Breast epithelium (tissue), 4 donors: ENCODE data around the gene SLC13A2. TPM values are rescaled to one million over a fixed set of nuclear protein-coding genes. Genes with fewer than 3 reads are reported as not detected.

Experiments used
- DNase-seq, 2 donors: peaks; one replicate each; pipeline ENCODE4 v3.0.0-alpha.2; 2019; ENCODE audit warnings: low spot score in 2 of 2
- H3K27ac ChIP-seq, 2 donors: fragments of 200-600 bp; sonication (generic) in 1 of 2; one replicate each; pipeline ENCODE4 v1.5.1; 2016 to 2019; ENCODE audit warnings: mild to moderate bottlenecking in 1 of 2
- H3K27me3 ChIP-seq, 2 donors: fragments of 200-600 bp; sonication (generic) in 1 of 2; one replicate each; pipeline versions ENCODE4 v1.5.1 to v1.6.0; 2017 to 2019; ENCODE audit warnings: control low read depth in 1 of 2, mild to moderate bottlenecking in 1 of 2
- H3K36me3 ChIP-seq: fragments of 200-600 bp; one replicate; pipeline ENCODE4 v1.5.1; 2019
- H3K4me1 ChIP-seq, 2 donors: fragments of 200-600 bp; sonication (generic); one replicate each; pipeline ENCODE4 v1.5.1; 2016 to 2019; ENCODE audit warnings: control low read depth in 1 of 2
- H3K4me3 ChIP-seq, 3 donors: fragments of 200-600 bp; sonication (generic); 1 replicate in 2 of 3; 2 replicates in 1 of 3; pipeline ENCODE4 v1.5.1; 2016 to 2019; ENCODE audit warnings: mild to moderate bottlenecking in 3 of 3, moderate library complexity in 2 of 3
- H3K9me3 ChIP-seq, 2 donors: fragments of 200-600 bp; sonication (generic) in 1 of 2; one replicate each; pipeline ENCODE4 v1.5.1; 2016 to 2019; ENCODE audit warnings: control low read depth in 1 of 2
- POLR2A ChIP-seq: fragments of 450-650 bp; IDR thresholded peaks from one replicate; pipeline ENCODE4 v1.6.1; 2016; ENCODE audit warnings: antibody characterized with exemption, mild to moderate bottlenecking, moderate library complexity
- POLR2AphosphoS5 ChIP-seq, 3 donors: sonication (generic); formaldehyde crosslinking; IDR thresholded peaks; one replicate each; pipeline ENCODE4 v1.6.1; 2017; ENCODE audit warnings: antibody characterized with exemption in 3 of 3
- intact Hi-C: fragments of 100-400 bp; cut with DNase I; formaldehyde crosslinking; loops from one replicate; pipeline ENCODE4 v1.15.1; 2023; ENCODE audit warnings: low total_unique reads
- total RNA-seq, 3 donors: library from RNA; depleted of rRNA; stranded (reverse); fragments of >200 nt; gene quantifications; one replicate each; pipeline ENCODE4 v1.1.0, GENCODE V29; 2016
- TF ChIP-seq, protein P1 (sequence below), 3 donors: fragments of 450-650 bp; IDR thresholded peaks; one replicate each; pipeline ENCODE4 v1.5.1; 2016 to 2017; ENCODE audit warnings: antibody characterized with exemption in 3 of 3, mild to moderate bottlenecking in 3 of 3, moderate library complexity in 3 of 3

Gene SLC13A2
- total RNA-seq, 3 donors from 2014 or later: 0.66 to 4.0 TPM; not detected in 1

DNA sequence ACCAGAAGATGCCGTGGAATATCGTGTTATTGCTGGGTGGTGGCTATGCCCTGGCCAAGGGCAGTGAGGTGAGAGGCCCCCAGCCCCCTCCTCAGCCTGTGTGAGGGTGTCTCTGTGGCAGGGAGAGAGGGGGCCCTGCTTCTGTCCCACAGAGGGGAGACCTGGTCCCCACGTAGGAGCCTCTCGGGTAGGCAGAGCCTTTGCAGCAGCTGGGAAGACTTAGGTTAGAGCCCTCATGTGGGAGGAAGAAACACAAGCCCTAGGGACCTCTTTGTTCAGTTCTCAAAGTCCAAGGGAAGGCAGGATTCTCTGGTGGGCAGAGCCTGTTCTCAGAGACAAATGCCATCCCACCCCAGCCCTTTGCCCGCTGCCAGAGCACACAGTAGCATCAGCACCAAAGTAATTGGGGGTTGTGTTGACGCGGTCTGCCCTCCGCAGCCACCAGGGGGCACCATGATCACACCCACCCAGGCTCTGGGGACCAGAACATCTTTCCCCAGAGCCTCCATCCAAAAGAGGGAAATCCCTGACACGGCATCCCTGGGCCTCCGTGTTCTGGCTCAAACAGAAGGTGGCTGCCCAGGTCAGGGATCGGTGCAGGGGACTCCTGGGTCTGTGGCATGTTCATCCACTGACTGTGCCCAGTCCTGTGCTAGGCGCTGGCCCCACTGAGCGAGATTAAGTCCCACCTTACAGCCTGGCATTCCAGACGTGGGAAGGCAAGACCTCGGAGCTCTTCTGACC is 21.2 kb downstream of the SLC13A2 start:
- H3K36me3 ChIP-seq: no peaks in the 10 kb centered on the region
- H3K9me3 ChIP-seq: no peaks in the 10 kb centered on the region
- TF ChIP-seq, protein P1, sequence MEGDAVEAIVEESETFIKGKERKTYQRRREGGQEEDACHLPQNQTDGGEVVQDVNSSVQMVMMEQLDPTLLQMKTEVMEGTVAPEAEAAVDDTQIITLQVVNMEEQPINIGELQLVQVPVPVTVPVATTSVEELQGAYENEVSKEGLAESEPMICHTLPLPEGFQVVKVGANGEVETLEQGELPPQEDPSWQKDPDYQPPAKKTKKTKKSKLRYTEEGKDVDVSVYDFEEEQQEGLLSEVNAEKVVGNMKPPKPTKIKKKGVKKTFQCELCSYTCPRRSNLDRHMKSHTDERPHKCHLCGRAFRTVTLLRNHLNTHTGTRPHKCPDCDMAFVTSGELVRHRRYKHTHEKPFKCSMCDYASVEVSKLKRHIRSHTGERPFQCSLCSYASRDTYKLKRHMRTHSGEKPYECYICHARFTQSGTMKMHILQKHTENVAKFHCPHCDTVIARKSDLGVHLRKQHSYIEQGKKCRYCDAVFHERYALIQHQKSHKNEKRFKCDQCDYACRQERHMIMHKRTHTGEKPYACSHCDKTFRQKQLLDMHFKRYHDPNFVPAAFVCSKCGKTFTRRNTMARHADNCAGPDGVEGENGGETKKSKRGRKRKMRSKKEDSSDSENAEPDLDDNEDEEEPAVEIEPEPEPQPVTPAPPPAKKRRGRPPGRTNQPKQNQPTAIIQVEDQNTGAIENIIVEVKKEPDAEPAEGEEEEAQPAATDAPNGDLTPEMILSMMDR (IDR thresholded peaks at IDR 0.05): peak; percentile 58 to 88 (median 83)
- no peak for TF ChIP-seq POLR2AphosphoS5 (IDR thresholded peaks at IDR 0.05)
- peak; percentile 58 to 82 for DNase-seq
- no peak overlapping the region for H3K4me3 ChIP-seq
- H3K27ac ChIP-seq: no peak overlapping the region
- no peaks in the 10 kb centered on the region for H3K27me3 ChIP-seq
- peaks cover 5 to 7% of the 10 kb centered on the region in 2 donors for H3K4me1 ChIP-seq
- intact Hi-C loops: no loop called here

GRCh38 chr17:28495635-28496034 is 22.2 kb downstream of the SLC13A2 start:
- intact Hi-C loops: no loop called here
- no peak overlapping the region for H3K4me3 ChIP-seq
- H3K4me1 ChIP-seq: peaks cover 5 to 7% of the 10 kb centered on the region in 2 donors

DNA sequence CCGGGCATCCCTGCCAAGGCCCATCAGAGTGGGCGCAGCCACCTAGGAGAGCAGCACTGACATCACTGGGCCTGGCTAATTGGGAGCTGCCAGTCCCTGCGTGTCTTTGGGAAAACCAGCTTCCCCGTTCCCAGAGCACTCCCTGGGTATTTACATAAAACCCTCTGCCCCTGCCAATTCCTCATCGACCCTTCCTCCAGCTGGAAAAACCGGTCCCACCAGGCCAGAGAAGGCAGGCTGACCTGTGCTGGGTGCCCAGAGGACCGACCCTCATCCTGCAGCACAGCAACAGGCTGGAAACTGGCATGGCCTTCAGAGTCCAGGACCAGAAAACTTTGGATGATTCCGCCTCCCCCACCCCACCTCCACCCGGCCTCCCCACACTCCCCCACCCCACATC is 24.5 kb downstream of the SLC13A2 start:
- TF ChIP-seq POLR2AphosphoS5 (IDR thresholded peaks at IDR 0.05) (peak in 1 of 3 donors; percentile 11), POLR2A (no peak)
- TF ChIP-seq, protein P1 (IDR thresholded peaks at IDR 0.05): no peak
- no peaks in the 10 kb centered on the region for H3K9me3 ChIP-seq
- peak overlapping the region; percentile 78 to 85 for H3K27ac ChIP-seq
- no peaks in the 10 kb centered on the region for H3K27me3 ChIP-seq
- H3K4me3 ChIP-seq: no peak overlapping the region
- intact Hi-C loops: no loop called here
- H3K4me1 ChIP-seq: peaks cover 5 to 7% of the 10 kb centered on the region in 2 donors
- no peaks in the 10 kb centered on the region for H3K36me3 ChIP-seq
- DNase-seq: peak; percentile 51 to 65

More at GRCh38 chr17:28495635-28496034, 22.2 kb downstream of the SLC13A2 start:
- TF ChIP-seq POLR2AphosphoS5 (IDR thresholded peaks at IDR 0.05) (no peak), POLR2A (no peak)
- TF ChIP-seq, protein P1 (IDR thresholded peaks at IDR 0.05): no peak
- H3K9me3 ChIP-seq: no peaks in the 10 kb centered on the region
- no peaks in the 10 kb centered on the region for H3K36me3 ChIP-seq
- no peak overlapping the region for H3K27ac ChIP-seq
- no peaks in the 10 kb centered on the region for H3K27me3 ChIP-seq
- no peak for DNase-seq

GRCh38 chr17:28498652-28499363 is 25.4 kb downstream of the SLC13A2 start:
- DNase-seq: no peak
- no peaks in the 10 kb centered on the region for H3K27me3 ChIP-seq
- intact Hi-C loops: no loop called here
- no peaks in the 10 kb centered on the region for H3K9me3 ChIP-seq
- peaks cover 5 to 7% of the 10 kb centered on the region in 2 donors for H3K4me1 ChIP-seq
- H3K4me3 ChIP-seq: no peak overlapping the region
- no peaks in the 10 kb centered on the region for H3K36me3 ChIP-seq
- TF ChIP-seq, protein P1 (IDR thresholded peaks at IDR 0.05): no peak
- no peak for TF ChIP-seq POLR2A
- TF ChIP-seq POLR2AphosphoS5 (IDR thresholded peaks at IDR 0.05): no peak
- H3K27ac ChIP-seq: peak overlapping the region; percentile 58 to 78

- H3K4me1 ChIP-seq: peaks cover 5 to 7% of the 10 kb centered on the region in 2 donors
These were observed 25.9 kb downstream of the SLC13A2 start for GRCh38 chr17:28499364-28499664.

More at GRCh38 chr17:28499364-28499664, 25.9 kb downstream of the SLC13A2 start:
- DNase-seq: no peak
- Histone ChIP-seq H3K36me3 (no peaks in the 10 kb centered on the region), H3K4me3 (no peak overlapping the region), H3K9me3 (no peaks in the 10 kb centered on the region), H3K27me3 (no peaks in the 10 kb centered on the region), H3K27ac (peak overlapping the region in 1 of 2 donors; percentile 58)
- intact Hi-C loops: no loop called here
- TF ChIP-seq, protein P1 (IDR thresholded peaks at IDR 0.05): no peak
- no peak for TF ChIP-seq POLR2A
- no peak for TF ChIP-seq POLR2AphosphoS5 (IDR thresholded peaks at IDR 0.05)
